OCI-LY3 (cell line): ENCODE measurements around the gene SLC27A2.

Experiments used
- CTCF ChIP-seq: fragments of 200-600, 300-600 bp; sonication (generic); IDR thresholded peaks from 2 replicates; pipeline ENCODE4 v1.5.1; 2014; ENCODE audit warnings: antibody characterized with exemption, low read length, low read depth
- EZH2phosphoT487 ChIP-seq: fragments of 200-600 bp; shearing (Covaris generic); IDR thresholded peaks from 2 replicates; pipeline ENCODE4 v1.6.1; 2018; ENCODE audit warnings: antibody characterized with exemption, mixed run types, low read depth

GRCh38 chr15:50224606-50225005 is 42.6 kb downstream of the SLC27A2 start:
- TF ChIP-seq CTCF (no peak), EZH2phosphoT487 (no peak)
